WTC11 (cell line): ENCODE measurements around the gene NAA16. TPM values are rescaled to one million over a fixed set of nuclear protein-coding genes. Genes with fewer than 3 reads are reported as not detected.

Experiments
- ATAC-seq: fragments of 200-7000 bp; cut with Tn5 transposase; 2 replicates; pipeline ENCODE4 v1.10.0; 2021; ENCODE audit warnings: mild to moderate bottlenecking, moderate library complexity
- CTCF ChIA-PET: fragments of 300-600 bp; sonication (Branson Sonifier 250); formaldehyde crosslinking; loops from one replicate; lab custom pipeline; 2021; ENCODE audit warnings: antibody characterized with exemption; lab: Charles Lee
- POLR2A ChIA-PET: fragments of 350-600 bp; sonication (Branson Sonifier 250); formaldehyde crosslinking; loops from one replicate; lab custom pipeline; 2021; ENCODE audit warnings: antibody characterized with exemption; lab: Charles Lee
- DNase-seq: peaks from one replicate; pipeline ENCODE4 v3.0.0; 2021; ENCODE audit warnings: low spot score
- H3K27ac Mint-ChIP-seq: 2 replicates; pipeline ENCODE4 v1.8.0; 2021; ENCODE audit warnings: mixed read lengths
- H3K27me3 Mint-ChIP-seq: 2 replicates; pipeline ENCODE4 v1.8.0; 2021; ENCODE audit warnings: low read depth, mild to moderate bottlenecking, moderate library complexity, mixed read lengths
- H3K36me3 Mint-ChIP-seq: 2 replicates; pipeline ENCODE4 v1.8.0; 2021; ENCODE audit warnings: mixed read lengths
- H3K4me1 Mint-ChIP-seq: 2 replicates; pipeline ENCODE4 v1.8.0; 2022; ENCODE audit warnings: mixed read lengths
- H3K4me3 Mint-ChIP-seq: 2 replicates; pipeline ENCODE4 v1.8.0; 2021; ENCODE audit warnings: mild to moderate bottlenecking, moderate library complexity, mixed read lengths
- H3K9me3 Mint-ChIP-seq: 2 replicates; pipeline ENCODE4 v1.8.0; 2021; ENCODE audit warnings: mixed read lengths
- CREB1 ChIP-seq: sonication (generic); formaldehyde crosslinking; IDR thresholded peaks from 2 replicates; pipeline ENCODE4 v1.8.0; 2023; ENCODE audit warnings: mild to moderate bottlenecking, missing genetic modification reagents
- EMX1 ChIP-seq: fragments of 250-450 bp; sonication (Bioruptor Pico); IDR thresholded peaks from 2 replicates; pipeline ENCODE4 v1.8.0; 2021; ENCODE audit warnings: mild to moderate bottlenecking
- ESRRA ChIP-seq: sonication (generic); formaldehyde crosslinking; IDR thresholded peaks from 2 replicates; pipeline ENCODE4 v1.8.1; 2022; ENCODE audit warnings: mild to moderate bottlenecking, missing genetic modification reagents, borderline replicate concordance
- ETV6 ChIP-seq: sonication (generic); formaldehyde crosslinking; IDR thresholded peaks from 2 replicates; pipeline ENCODE4 v1.8.1; 2022; ENCODE audit warnings: mild to moderate bottlenecking, missing genetic modification reagents
- FOXP4 ChIP-seq: sonication (generic); formaldehyde crosslinking; IDR thresholded peaks from 2 replicates; pipeline ENCODE4 v1.8.0; 2022; ENCODE audit warnings: mild to moderate bottlenecking, missing genetic modification reagents
- GTF2I ChIP-seq: fragments of 250-450 bp; sonication (Bioruptor Pico); conservative IDR thresholded peaks from 2 replicates; pipeline ENCODE4 v1.4.0; 2021; ENCODE audit warnings: mild to moderate bottlenecking
- MYBL2 ChIP-seq: sonication (generic); formaldehyde crosslinking; IDR thresholded peaks from 2 replicates; pipeline ENCODE4 v1.8.1; 2023; ENCODE audit warnings: mild to moderate bottlenecking, moderate library complexity, missing genetic modification reagents
- NFE2L1 ChIP-seq: sonication (generic); formaldehyde crosslinking; IDR thresholded peaks from 2 replicates; pipeline ENCODE4 v1.8.1; 2023; ENCODE audit warnings: missing genetic modification reagents
- NFYB ChIP-seq: sonication (generic); formaldehyde crosslinking; conservative IDR thresholded peaks from 2 replicates; pipeline ENCODE4 v1.8.0; 2022; ENCODE audit warnings: low read depth, missing genetic modification reagents
- PRDM15 ChIP-seq: sonication (generic); formaldehyde crosslinking; IDR thresholded peaks from 2 replicates; pipeline ENCODE4 v1.8.0; 2022; ENCODE audit warnings: missing genetic modification reagents
- PREB ChIP-seq: sonication (generic); formaldehyde crosslinking; IDR thresholded peaks from 2 replicates; pipeline ENCODE4 v1.8.1; 2022; ENCODE audit warnings: mild to moderate bottlenecking, missing genetic modification reagents, moderate library complexity, borderline replicate concordance
- RORB ChIP-seq: fragments of 250-450 bp; sonication (Bioruptor Pico); IDR thresholded peaks from 2 replicates; pipeline ENCODE4 v1.9.0; 2021; ENCODE audit warnings: mild to moderate bottlenecking
- SMAD4 ChIP-seq: sonication (generic); formaldehyde crosslinking; IDR thresholded peaks from 2 replicates; pipeline ENCODE4 v1.8.0; 2022; ENCODE audit warnings: mild to moderate bottlenecking, missing genetic modification reagents
- ZBTB43 ChIP-seq: sonication (generic); formaldehyde crosslinking; IDR thresholded peaks from 2 replicates; pipeline ENCODE4 v1.8.1; 2023; ENCODE audit warnings: mild to moderate bottlenecking, missing genetic modification reagents
- ZNF121 ChIP-seq: sonication (generic); formaldehyde crosslinking; IDR thresholded peaks from 2 replicates; pipeline ENCODE4 v1.8.0; 2023; ENCODE audit warnings: missing genetic modification reagents
- ZNF219 ChIP-seq: sonication (generic); formaldehyde crosslinking; IDR thresholded peaks from 2 replicates; pipeline ENCODE4 v1.8.0; 2023; ENCODE audit warnings: missing genetic modification reagents, mild to moderate bottlenecking, borderline replicate concordance
- ZNF232 ChIP-seq: sonication (generic); formaldehyde crosslinking; IDR thresholded peaks from 2 replicates; pipeline ENCODE4 v1.8.0; 2022; ENCODE audit warnings: mild to moderate bottlenecking, missing genetic modification reagents
- ZNF396 ChIP-seq: fragments of 250-450 bp; sonication (Bioruptor Pico); IDR thresholded peaks from 2 replicates; pipeline ENCODE4 v1.8.0; 2021; ENCODE audit warnings: mild to moderate bottlenecking, moderate library complexity, borderline replicate concordance
- ZNF532 ChIP-seq: fragments of 250-450 bp; sonication (Bioruptor Pico); IDR thresholded peaks from 2 replicates; pipeline ENCODE4 v1.9.0; 2021; ENCODE audit warnings: mild to moderate bottlenecking, borderline replicate concordance
- ZNF671 ChIP-seq: fragments of 250-450 bp; sonication (Bioruptor Pico); IDR thresholded peaks from 2 replicates; pipeline ENCODE4 v1.8.0; 2021; ENCODE audit warnings: mild to moderate bottlenecking
- total RNA-seq: library from RNA; stranded (reverse); gene quantifications from 3 replicates; pipeline ENCODE4 v1.2.3, GENCODE V29; 2021

The NAA16 gene
- total RNA-seq, 1 experiment from 2014 or later: 32.5 TPM

GRCh38 chr13:41408121-41408520 lies 97.1 kb downstream of the NAA16 start:
- no peak for ATAC-seq
- ChIA-PET POLR2A (no interaction called here), CTCF (no interaction called here)
- H3K9me3 Mint-ChIP-seq: no peaks in the 10 kb centered on the region
- DNase-seq: no peak
- H3K27ac Mint-ChIP-seq: no peak overlapping the region
- H3K27me3 Mint-ChIP-seq: no peaks in the 10 kb centered on the region
- no peak overlapping the region for H3K4me3 Mint-ChIP-seq
- peaks cover 3% of the 10 kb centered on the region for H3K4me1 Mint-ChIP-seq
- TF ChIP-seq ZNF671 (no peak), CREB1 (CRISPR knock-in tag) (no peak), ZNF121 (no peak), GTF2I (CRISPR knock-in tag) (no peak), ESRRA (CRISPR knock-in tag) (no peak), ZNF232 (no peak), ETV6 (CRISPR knock-in tag) (no peak), FOXP4 (CRISPR knock-in tag) (no peak), ZNF532 (CRISPR knock-in tag) (no peak), NFYB (CRISPR knock-in tag) (no peak), ZBTB43 (no peak), NFE2L1 (CRISPR knock-in tag) (no peak), SMAD4 (CRISPR knock-in tag) (no peak), RORB (CRISPR knock-in tag) (no peak), EMX1 (no peak), PRDM15 (CRISPR knock-in tag) (no peak), PREB (CRISPR knock-in tag) (no peak), ZNF396 (no peak), MYBL2 (no peak), ZNF219 (no peak)
- no peaks in the 10 kb centered on the region for H3K36me3 Mint-ChIP-seq
